SK-N-SH (cell line): ENCODE data around the gene USP2. TPM values are rescaled to one million over a fixed set of nuclear protein-coding genes. Genes with fewer than 3 reads are reported as not detected.

Experiments used
- CTCF ChIA-PET: fragments of 300-600, 350-600 bp; formaldehyde crosslinking; extraction: SDS; loops from one replicate; lab custom pipeline; 2021; lab: Yijun Ruan, JAX
- POLR2A ChIA-PET: fragments of 350-600 bp; sonication (Branson Sonifier 250); formaldehyde crosslinking; extraction: SDS; loops from one replicate; lab custom pipeline; 2020; ENCODE audit warnings: antibody characterized with exemption, inconsistent platforms; lab: Yijun Ruan, JAX
- DNase-seq: peaks from one replicate; pipeline ENCODE4 v3.0.0; 2012
- H2AFZ ChIP-seq: fragments of 200-600 bp; sonication (generic); 2 replicates; pipeline ENCODE4 v1.8.1; 2016; ENCODE audit warnings: antibody characterized with exemption, mild to moderate bottlenecking, low read depth
- H3F3A ChIP-seq: fragments of 200-600 bp; sonication (generic); replicated peaks from 2 replicates; pipeline ENCODE3; 2016; ENCODE audit warnings: antibody characterized with exemption, mild to moderate bottlenecking; ENCODE audit not compliant: insufficient read depth
- H3K27ac ChIP-seq, 2 experiments: fragments of 200-500 bp in 1 of 2; fragments of 200-600 bp in 1 of 2; sonication (Bioruptor generic) in 1 of 2; sonication (generic), shearing (Covaris generic) in 1 of 2; 2 replicates each; pipeline versions ENCODE4 v1.5.1 to v1.6.1; 2014 to 2016; ENCODE audit warnings: low read depth in 2 of 2, inconsistent platforms in 1 of 2, low read length in 1 of 2, mild to moderate bottlenecking in 1 of 2, mixed read lengths in 1 of 2
- H3K27me3 ChIP-seq: fragments of 200-600 bp; sonication (generic), shearing (Covaris generic); 2 replicates; pipeline ENCODE4 v1.6.1; 2016; ENCODE audit warnings: mixed run types; ENCODE audit not compliant: insufficient read depth
- H3K36me3 ChIP-seq, 2 experiments: fragments of 200-500 bp in 1 of 2; fragments of 200-600 bp in 1 of 2; sonication (Bioruptor generic) in 1 of 2; sonication (generic) in 1 of 2; replicated peaks in 1 of 2; 2 replicates each; pipeline versions ENCODE3 to v1.5.1; 2014 to 2016; ENCODE audit warnings: low read length in 1 of 2, mild to moderate bottlenecking in 1 of 2; ENCODE audit not compliant: insufficient read depth in 2 of 2, control insufficient read depth in 1 of 2
- H3K4me1 ChIP-seq, 2 experiments: fragments of 200-500 bp in 1 of 2; fragments of 200-600 bp in 1 of 2; sonication (Bioruptor generic) in 1 of 2; sonication (generic), shearing (Covaris generic) in 1 of 2; 2 replicates each; pipeline versions ENCODE4 v1.5.1 to v1.6.1; 2014 to 2016; ENCODE audit warnings: low read depth in 1 of 2, low read length in 1 of 2, mixed run types in 1 of 2; ENCODE audit not compliant: insufficient read depth in 2 of 2, control insufficient read depth in 1 of 2
- H3K4me2 ChIP-seq: fragments of 200-600 bp; sonication (generic), shearing (Covaris generic); 2 replicates; pipeline ENCODE4 v1.6.1; 2017; ENCODE audit warnings: mixed run types
- H3K4me3 ChIP-seq, 2 experiments: fragments of 200-500 bp in 1 of 2; fragments of 200-600 bp in 1 of 2; sonication (Bioruptor generic) in 1 of 2; sonication (generic), shearing (Covaris generic) in 1 of 2; 2 replicates each; pipeline versions ENCODE4 v1.5.1 to v1.8.1; 2014 to 2016; ENCODE audit warnings: low read depth in 2 of 2, inconsistent platforms in 1 of 2, low read length in 1 of 2, mild to moderate bottlenecking in 1 of 2, mixed read lengths in 1 of 2, moderate library complexity in 1 of 2
- H3K79me2 ChIP-seq: fragments of 200-600 bp; sonication (generic); 2 replicates; pipeline ENCODE4 v1.8.1; 2017; ENCODE audit warnings: mild to moderate bottlenecking; ENCODE audit not compliant: insufficient read depth
- H3K9ac ChIP-seq: fragments of 200-600 bp; sonication (generic); 2 replicates; pipeline ENCODE4 v1.6.1; 2017; ENCODE audit warnings: mixed run types
- H3K9me2 ChIP-seq: fragments of 200-600 bp; sonication (generic); 2 replicates; pipeline ENCODE4 v1.6.1; 2017; ENCODE audit warnings: mixed run types
- H3K9me3 ChIP-seq: fragments of 200-600 bp; sonication (generic); 2 replicates; pipeline ENCODE4 v1.6.1; 2017; ENCODE audit warnings: mixed run types, mild to moderate bottlenecking, moderate library complexity
- H4K20me1 ChIP-seq: fragments of 200-600 bp; sonication (generic); 2 replicates; pipeline ENCODE4 v1.6.1; 2017; ENCODE audit warnings: mild to moderate bottlenecking, mixed run types; ENCODE audit not compliant: insufficient read depth
- CTCF ChIP-seq: fragments of 200-600 bp; sonication (generic); IDR thresholded peaks from 2 replicates; pipeline ENCODE4 v1.6.1; 2017; ENCODE audit warnings: antibody characterized with exemption, mild to moderate bottlenecking, moderate library complexity
- EP300 ChIP-seq, 2 experiments: IDR thresholded peaks; 2 replicates each; pipeline versions ENCODE4 v1.4.0 to v1.6.1; 2012; ENCODE audit warnings: borderline replicate concordance in 1 of 2, low read depth in 1 of 2, low read length in 1 of 2
- FOSL2 ChIP-seq: IDR thresholded peaks from 2 replicates; pipeline ENCODE4 v1.4.0; 2012; ENCODE audit warnings: low read depth, mild to moderate bottlenecking, moderate library complexity, borderline replicate concordance
- PBX3 ChIP-seq: IDR thresholded peaks from 2 replicates; pipeline ENCODE4; 2012
- REST ChIP-seq: IDR thresholded peaks from 2 replicates; pipeline ENCODE4 v1.6.1; 2012; ENCODE audit warnings: mild to moderate bottlenecking, low read depth, low read length, moderate library complexity
- RFX5 ChIP-seq: IDR thresholded peaks from 2 replicates; pipeline ENCODE4 v1.6.1; 2012; ENCODE audit warnings: mild to moderate bottlenecking, improper control_type of control experiment, low read length
- RXRA ChIP-seq: IDR thresholded peaks from 2 replicates; pipeline ENCODE4 v1.4.0; 2012; ENCODE audit warnings: low read depth, mild to moderate bottlenecking, borderline replicate concordance
- TAF1 ChIP-seq: IDR thresholded peaks from 2 replicates; pipeline ENCODE4 v1.6.1; 2012; ENCODE audit warnings: low read depth, mild to moderate bottlenecking, low read length, moderate library complexity, borderline replicate concordance
- TCF12 ChIP-seq: IDR thresholded peaks from 2 replicates; pipeline ENCODE4 v1.4.0; 2012
- TEAD4 ChIP-seq: IDR thresholded peaks from 2 replicates; pipeline ENCODE4 v1.4.0; 2012; ENCODE audit warnings: mild to moderate bottlenecking, borderline replicate concordance; ENCODE audit not compliant: insufficient read depth
- USF2 ChIP-seq: fragments of 150-350 bp; IDR thresholded peaks from 2 replicates; pipeline ENCODE4 v1.6.1; 2017; ENCODE audit warnings: antibody characterized with exemption, low read length, low read depth, borderline replicate concordance
- WGBS: methylation state at CpG from one replicate; pipeline ENCODE4 v1.1.6; 2017; ENCODE audit warnings: low lambda C conversion rate; 5-methylcytosine and 5-hydroxymethylcytosine counted together
- polyA plus RNA-seq, 3 experiments: library from polyadenylated mRNA; depleted of rRNA; stranded (reverse); fragments of >200 nt; gene quantifications; 2 replicates each; pipeline ENCODE4 v1.2.3, GENCODE V29; 2012

Gene USP2
- polyA plus RNA-seq, 1 of the 3 experiments (the other 2 are of a cell fraction), result 0.97 TPM

- peaks cover 16 to 33% of the 10 kb centered on the region in 2 experiments; a peak in 3 of 4 replicates for H3K4me1 ChIP-seq
- H3K9me2 ChIP-seq, result no peaks in the 10 kb centered on the region
- no peaks in the 10 kb centered on the region for H4K20me1 ChIP-seq
- H3K9ac ChIP-seq, result no peak within 1 kb of the TSS
- 0 out of 2 replicates have a peak within 1 kb of the TSS, but pooled peaks have one; percentile 63 for H2AFZ ChIP-seq
- CTCF ChIA-PET, result interaction anchor here (0.6 to 8.6 kb wide), 41 partner anchors 7 to 1196 kb away, joined by 3 to 191 read pairs (median 5); partner anchors contain the start of genes CBL, HMBS, MCAM and MFRP
- peak within 1 kb of the TSS; percentile 63; the same call in 1 of the 2 replicates for H3K4me2 ChIP-seq
- DNase-seq, result peak; percentile 83
- H3K9me3 ChIP-seq, result no peaks in the 10 kb centered on the region
- POLR2A ChIA-PET, result interaction anchor here (0.7 to 2.5 kb wide), 3 partner anchors 34 to 247 kb away, joined by 3 to 7 read pairs (median 5); no protein-coding TSS in a partner anchor
- 71% methylated on average over 28 of the region's 53 CpGs for WGBS
- H3K79me2 ChIP-seq, result peaks cover 20% of the 10 kb centered on the region
- H3K27ac ChIP-seq, result no peak within 1 kb of the TSS; a peak in 1 of 4 replicates
- H3K36me3 ChIP-seq, result peaks cover 0 to 12% of the 10 kb centered on the region in 2 experiments
- H3F3A ChIP-seq, result peaks cover 6% of the 10 kb centered on the region
- no peaks in the 10 kb centered on the region for H3K27me3 ChIP-seq
- no peak for TF ChIP-seq TAF1
- TF ChIP-seq PBX3, result no peak
- no peak for TF ChIP-seq USF2
- no peak for TF ChIP-seq REST
- TF ChIP-seq TEAD4, result no peak
- no peak for TF ChIP-seq FOSL2
- TF ChIP-seq RFX5, result no peak
- TF ChIP-seq CTCF, result no peak
- TF ChIP-seq TCF12, result no peak
- no peak for TF ChIP-seq EP300 (IDR thresholded peaks at IDR 0.05; ENCODE audit: borderline replicate concordance in 1 of 2, low read depth in 1 of 2, low read length in 1 of 2)
- TF ChIP-seq RXRA, result no peak
- H3K4me3 ChIP-seq, result peak within 1 kb of the TSS; percentile 37 to 49; a peak in 3 of 4 replicates
Observed at GRCh38 chr11:119340335-119341221, 40.9 kb downstream of the USP2 start, which contains the start of gene C1QTNF5. Gene C1QTNF5 (minus strand): TSS chr11:119340883. CDS start chr11:119340397, 486 bp downstream.
